IMR-90 (cell line): Measurements from ENCODE around the gene DNAJB12. TPM values are rescaled to one million over a fixed set of nuclear protein-coding genes. Genes with fewer than 3 reads are reported as not detected.

ENCODE experiments used
- ATAC-seq: fragments of 200-7000 bp; cut with Tn5 transposase; 2 replicates; pipeline ENCODE4 v1.9.1; 2020; ENCODE audit warnings: low read depth, mild to moderate bottlenecking, moderate library complexity
- BruUV-seq: library from RNA; stranded (reverse); fragments of 400-500 nt; replicated peaks from 2 replicates; lab custom pipeline; 2021; lab: Mats Ljungman, UMichigan
- CTCF ChIA-PET: fragments of 300-600 bp; formaldehyde crosslinking; extraction: SDS; loops from one replicate; lab custom pipeline; 2021; ENCODE audit warnings: antibody characterized with exemption; lab: Yijun Ruan, JAX
- POLR2A ChIA-PET: fragments of 300-600 bp; sonication (Branson Sonifier 250); formaldehyde crosslinking; loops from one replicate; lab custom pipeline; 2022; ENCODE audit warnings: antibody characterized with exemption; ENCODE audit not compliant: unreplicated experiment; lab: Charles Lee
- DNase-seq: peaks from one replicate; pipeline ENCODE4 v3.0.0; 2013
- H2AFZ ChIP-seq: replicated peaks from 2 replicates; pipeline ENCODE3; 2013; ENCODE audit warnings: low read length, mild to moderate bottlenecking; ENCODE audit not compliant: poor library complexity
- H2AK5ac ChIP-seq: 2 replicates; pipeline ENCODE4 v1.6.1; 2013; ENCODE audit warnings: low read depth, low read length, inconsistent platforms
- H2AK9ac ChIP-seq: replicated peaks from 2 replicates; pipeline ENCODE3; 2013; ENCODE audit warnings: mild to moderate bottlenecking, low read depth, low read length, moderate library complexity; ENCODE audit not compliant: poor library complexity
- H2BK120ac ChIP-seq: 2 replicates; pipeline ENCODE4 v1.6.1; 2013; ENCODE audit warnings: low read depth, low read length, inconsistent platforms
- H2BK15ac ChIP-seq: 3 replicates; pipeline ENCODE4 v1.6.1; 2013; ENCODE audit warnings: low read depth, low read length, inconsistent platforms
- H2BK20ac ChIP-seq: 2 replicates; pipeline ENCODE4 v1.6.1; 2013; ENCODE audit warnings: low read depth, mild to moderate bottlenecking, inconsistent platforms, low read length, moderate library complexity
- H2BK5ac ChIP-seq: 2 replicates; pipeline ENCODE4 v1.6.1; 2013; ENCODE audit warnings: mild to moderate bottlenecking, low read depth, low read length, inconsistent platforms; ENCODE audit not compliant: poor library complexity, severe bottlenecking
- H3K14ac ChIP-seq: replicated peaks from 2 replicates; pipeline ENCODE4 v1.6.1; 2013; ENCODE audit warnings: low read depth, low read length, inconsistent platforms
- H3K18ac ChIP-seq: 2 replicates; pipeline ENCODE4 v1.6.1; 2013; ENCODE audit warnings: low read depth, low read length, control low read depth
- H3K23ac ChIP-seq: 2 replicates; pipeline ENCODE4 v1.6.1; 2013; ENCODE audit warnings: low read depth, low read length, inconsistent platforms
- H3K27ac ChIP-seq: 2 replicates; pipeline ENCODE4 v1.5.1; 2013; ENCODE audit warnings: mild to moderate bottlenecking, control low read depth, low read length; ENCODE audit not compliant: insufficient read depth
- H3K27me3 ChIP-seq: 2 replicates; pipeline ENCODE4 v1.6.1; 2013; ENCODE audit warnings: low read length; ENCODE audit not compliant: control insufficient read depth, insufficient read depth
- H3K36me3 ChIP-seq: 2 replicates; pipeline ENCODE4 v1.6.1; 2013; ENCODE audit warnings: low read length, mixed read lengths; ENCODE audit not compliant: control insufficient read depth, insufficient read depth
- H3K4ac ChIP-seq: 2 replicates; pipeline ENCODE4 v1.6.1; 2013; ENCODE audit warnings: low read depth, low read length, inconsistent platforms
- H3K4me1 ChIP-seq: 2 replicates; pipeline ENCODE4 v1.6.1; 2013; ENCODE audit warnings: low read length, mixed read lengths; ENCODE audit not compliant: control insufficient read depth, insufficient read depth
- H3K4me2 ChIP-seq: 2 replicates; pipeline ENCODE4 v1.6.1; 2013; ENCODE audit warnings: low read depth, mild to moderate bottlenecking, control low read depth, low read length, moderate library complexity
- H3K4me3 ChIP-seq: 2 replicates; pipeline ENCODE4 v1.5.1; 2013; ENCODE audit warnings: low read depth, mild to moderate bottlenecking, control low read depth, low read length, moderate library complexity; ENCODE audit not compliant: insufficient read depth
- H3K56ac ChIP-seq: 2 replicates; pipeline ENCODE4 v1.6.1; 2013; ENCODE audit warnings: low read length, inconsistent platforms; ENCODE audit not compliant: insufficient read depth; ENCODE audit errors: extremely low read depth
- H3K79me1 ChIP-seq, 2 experiments: 2 replicates each; pipeline ENCODE4 v1.6.1; 2013; ENCODE audit warnings: low read length in 2 of 2, inconsistent platforms in 1 of 2, low read depth in 1 of 2
- H3K9ac ChIP-seq: 2 replicates; pipeline ENCODE4 v1.6.1; 2013; ENCODE audit warnings: low read depth, low read length, control low read depth
- H3K9me1 ChIP-seq: 2 replicates; pipeline ENCODE4 v1.6.1; 2013; ENCODE audit warnings: low read length, inconsistent platforms; ENCODE audit not compliant: insufficient read depth
- H3K9me3 ChIP-seq: 2 replicates; pipeline ENCODE4 v1.6.1; 2013; ENCODE audit warnings: low read length; ENCODE audit not compliant: control insufficient read depth, insufficient read depth
- H4K20me1 ChIP-seq: 2 replicates; pipeline ENCODE4 v1.6.1; 2013; ENCODE audit warnings: low read length, inconsistent platforms; ENCODE audit not compliant: insufficient read depth
- H4K5ac ChIP-seq: 2 replicates; pipeline ENCODE4 v1.6.1; 2013; ENCODE audit warnings: mild to moderate bottlenecking, low read depth, low read length, control low read depth
- H4K8ac ChIP-seq, 2 experiments: 2 replicates each; pipeline ENCODE4 v1.6.1; 2013; ENCODE audit warnings: low read depth in 2 of 2, low read length in 2 of 2, control low read depth in 1 of 2, inconsistent platforms in 1 of 2
- H4K91ac ChIP-seq: 2 replicates; pipeline ENCODE4 v1.6.1; 2013; ENCODE audit warnings: low read depth, low read length, inconsistent platforms; ENCODE audit not compliant: insufficient read depth
- MXI1 ChIP-seq: IDR thresholded peaks from 2 replicates; pipeline ENCODE4 v1.6.1; 2012; ENCODE audit warnings: low read depth, mild to moderate bottlenecking, low read length, moderate library complexity, borderline replicate concordance
- RAD21 ChIP-seq: IDR thresholded peaks from 2 replicates; pipeline ENCODE4 v1.6.1; 2012; ENCODE audit warnings: low read length, improper control_type of control experiment
- RCOR1 ChIP-seq: IDR thresholded peaks from 2 replicates; pipeline ENCODE4 v1.6.1; 2012; ENCODE audit warnings: mild to moderate bottlenecking, low read length, improper control_type of control experiment; ENCODE audit not compliant: insufficient replicate concordance
- WGBS, 2 experiments: methylation state at CpG; one replicate each; pipeline versions ENCODE4 v1.1.5 to v1.1.7; 2013; ENCODE audit warnings: missing lambda C conversion rate in 2 of 2; ENCODE audit not compliant: insufficient read length in 1 of 2; ENCODE audit errors: extremely low coverage in 2 of 2; 5-methylcytosine and 5-hydroxymethylcytosine counted together
- dilution Hi-C: fragments of 300-500 bp; cut with HindIII; formaldehyde crosslinking; loops from one replicate; pipeline ENCODE4 v1.14.3; 2018; ENCODE audit warnings: low sequenced_read_pairs; ENCODE audit not compliant: unreplicated experiment
- in situ Hi-C: fragments of 300-500 bp; cut with MboI; formaldehyde crosslinking; loops from 3 replicates; pipeline ENCODE4 v1.14.3; 2019; ENCODE audit warnings: low sequenced_read_pairs, inconsistent platforms, mixed read lengths
- intact Hi-C: fragments of 100-400 bp; cut with micrococcal nuclease; formaldehyde crosslinking; loops from 2 replicates; pipeline ENCODE4 v1.10.0; 2022
- polyA plus RNA-seq, 3 experiments: library from polyadenylated mRNA; depleted of rRNA; stranded (reverse); fragments of >200 nt; gene quantifications; 2 replicates each; pipeline ENCODE4 v1.2.3, GENCODE V29; 2012; ENCODE audit warnings: low replicate concordance in 1 of 3
- total RNA-seq: library from RNA; depleted of rRNA; stranded (reverse); fragments of >200 nt; gene quantifications from 2 replicates; pipeline ENCODE4 v1.2.3, GENCODE V29; 2012

Gene DNAJB12
- total and polyA plus RNA-seq, 2 of the 4 experiments (the other 2 are of a cell fraction) = 18.3 to 24.0 TPM

- H3K9me3 ChIP-seq = no peaks in the 10 kb centered on the region
- H3K23ac ChIP-seq = peak overlapping the region; percentile 84; the same call in 1 of the 2 replicates
- POLR2A ChIA-PET = interaction anchor here (0.6 kb wide), 2 partner anchors 141 to 480 kb away, joined by 3 to 11 read pairs; no protein-coding TSS in a partner anchor
- peak overlapping the region; percentile 72 for H3K4ac ChIP-seq
- peak overlapping the region; percentile 72 to 100; a peak in 2 of 4 replicates for H4K8ac ChIP-seq
- no peak overlapping the region for H2BK20ac ChIP-seq
- 0 out of 2 replicates have a peak, but pooled peaks cover 6% of the 10 kb centered on the region for H3K9me1 ChIP-seq
- no CpG with 5 or more reads among the region's 23 CpGs for WGBS, 2 experiments
- H3K4me1 ChIP-seq = peaks cover 6% of the 10 kb centered on the region
- no peak for TF ChIP-seq RCOR1
- no peak for TF ChIP-seq RAD21
- TF ChIP-seq MXI1 = 0 out of 2 replicates have a peak, but pooled peaks have one; percentile 69
- H3K18ac ChIP-seq = peak overlapping the region; percentile 38; the same call in 1 of the 2 replicates
- no peak overlapping the region for H2BK15ac ChIP-seq
- DNase-seq = peak; percentile 15
- peak overlapping the region; percentile 77 for H4K5ac ChIP-seq
- H2AK9ac ChIP-seq = peak overlapping the region; percentile 93
- peak overlapping the region; percentile 100 for H2AFZ ChIP-seq
- peak overlapping the region; percentile 39; the same call in 1 of the 2 replicates for H3K56ac ChIP-seq
- H2AK5ac ChIP-seq = peak overlapping the region; percentile 74
- no TSS peak for BruUV-seq
- intact Hi-C loops = no loop called here
- H3K27me3 ChIP-seq = no peaks in the 10 kb centered on the region
- H3K4me2 ChIP-seq = peak overlapping the region; percentile 89
- H2BK120ac ChIP-seq = no peak overlapping the region
- peak overlapping the region; percentile 82 for H3K4me3 ChIP-seq
- H3K79me1 ChIP-seq = peaks cover 23 to 61% of the 10 kb centered on the region in 2 experiments
- ATAC-seq = peak; percentile 43
- dilution Hi-C loops = no loop called here
- CTCF ChIA-PET = no interaction called here
- peak overlapping the region; percentile 78 for H3K9ac ChIP-seq
- peak overlapping the region; percentile 90 for H2BK5ac ChIP-seq
- H3K14ac ChIP-seq = peak overlapping the region; percentile 86; the same call in 1 of the 2 replicates
- H3K27ac ChIP-seq = peak overlapping the region; percentile 95
- H4K20me1 ChIP-seq = peaks cover 29% of the 10 kb centered on the region; the same call in 1 of the 2 replicates
- peaks cover 5% of the 10 kb centered on the region for H3K36me3 ChIP-seq
- in situ Hi-C loops = no loop called here
- peak overlapping the region; percentile 16; the same call in 1 of the 2 replicates for H4K91ac ChIP-seq
Observed at GRCh38 chr10:72353965-72354355, 759 bp downstream of the DNAJB12 start.
